ENCODE measurements around the gene CACNA2D1.
A peak's percentile ranks its signal among the peaks of the same experiment; 100 is the strongest.

Gene CACNA2D1

DNA sequence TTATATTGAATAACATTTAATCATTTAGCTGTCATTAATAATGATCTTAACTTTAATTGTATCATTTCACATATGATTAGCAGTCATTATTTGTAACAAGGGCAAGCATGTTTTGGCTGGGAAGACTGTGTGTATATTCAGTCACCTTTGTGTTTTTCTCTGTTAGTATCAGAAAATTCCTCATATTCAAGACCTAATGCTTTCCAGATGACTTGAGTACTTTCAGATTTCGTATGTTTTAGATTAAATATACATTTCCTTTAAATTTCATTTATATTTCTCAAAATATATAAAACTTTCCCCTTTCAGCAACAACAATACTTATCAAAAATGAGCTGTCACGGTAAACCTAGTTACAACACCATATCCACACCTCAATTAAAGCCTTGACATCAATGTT lies 6.3 kb upstream of the CACNA2D1 start:
- no peak for DNase-seq (ENCODE audit: low read depth)
- TF ChIP-seq, protein P1, sequence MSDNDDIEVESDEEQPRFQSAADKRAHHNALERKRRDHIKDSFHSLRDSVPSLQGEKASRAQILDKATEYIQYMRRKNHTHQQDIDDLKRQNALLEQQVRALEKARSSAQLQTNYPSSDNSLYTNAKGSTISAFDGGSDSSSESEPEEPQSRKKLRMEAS (IDR thresholded peaks at IDR 0.05; ENCODE audit: low read depth, low read length) = no peak
- TF ChIP-seq, protein P2, sequence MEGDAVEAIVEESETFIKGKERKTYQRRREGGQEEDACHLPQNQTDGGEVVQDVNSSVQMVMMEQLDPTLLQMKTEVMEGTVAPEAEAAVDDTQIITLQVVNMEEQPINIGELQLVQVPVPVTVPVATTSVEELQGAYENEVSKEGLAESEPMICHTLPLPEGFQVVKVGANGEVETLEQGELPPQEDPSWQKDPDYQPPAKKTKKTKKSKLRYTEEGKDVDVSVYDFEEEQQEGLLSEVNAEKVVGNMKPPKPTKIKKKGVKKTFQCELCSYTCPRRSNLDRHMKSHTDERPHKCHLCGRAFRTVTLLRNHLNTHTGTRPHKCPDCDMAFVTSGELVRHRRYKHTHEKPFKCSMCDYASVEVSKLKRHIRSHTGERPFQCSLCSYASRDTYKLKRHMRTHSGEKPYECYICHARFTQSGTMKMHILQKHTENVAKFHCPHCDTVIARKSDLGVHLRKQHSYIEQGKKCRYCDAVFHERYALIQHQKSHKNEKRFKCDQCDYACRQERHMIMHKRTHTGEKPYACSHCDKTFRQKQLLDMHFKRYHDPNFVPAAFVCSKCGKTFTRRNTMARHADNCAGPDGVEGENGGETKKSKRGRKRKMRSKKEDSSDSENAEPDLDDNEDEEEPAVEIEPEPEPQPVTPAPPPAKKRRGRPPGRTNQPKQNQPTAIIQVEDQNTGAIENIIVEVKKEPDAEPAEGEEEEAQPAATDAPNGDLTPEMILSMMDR (IDR thresholded peaks at IDR 0.05; ENCODE audit: low read depth, low read length) = no peak
- TF ChIP-seq POLR2A (IDR thresholded peaks at IDR 0.05; ENCODE audit: extremely low read depth, insufficient read length) = no peak
- TF ChIP-seq MYC (IDR thresholded peaks at IDR 0.05; ENCODE audit: low read depth, low read length) = no peak
- H3K4me3 ChIP-seq (ENCODE audit: low read depth, low read length) = no peak overlapping the region

DNA sequence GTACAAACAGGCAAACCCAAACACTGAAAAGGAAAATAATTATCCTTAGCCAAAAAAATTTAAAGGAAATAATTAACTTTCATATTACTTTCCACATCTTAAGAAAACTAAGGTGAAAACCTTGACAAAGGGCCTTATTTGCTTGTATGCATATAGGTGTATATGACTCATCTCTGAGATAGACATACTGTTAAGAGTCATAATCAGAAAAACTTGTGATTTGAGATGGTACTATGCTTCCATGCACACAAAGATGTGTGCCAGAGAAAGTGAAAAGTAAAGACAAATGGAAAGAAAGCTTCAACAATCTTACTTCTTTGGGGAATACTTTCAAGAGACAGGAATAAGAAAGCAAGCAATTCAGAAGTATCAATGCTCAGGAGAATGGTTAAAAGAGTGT lies 3.3 kb upstream of the CACNA2D1 start:
- TF ChIP-seq MYC (IDR thresholded peaks at IDR 0.05; ENCODE audit: low read depth, low read length) = no peak
- TF ChIP-seq POLR2A (IDR thresholded peaks at IDR 0.05; ENCODE audit: extremely low read depth, insufficient read length) = no peak
- TF ChIP-seq, protein P2 (IDR thresholded peaks at IDR 0.05; ENCODE audit: low read depth, low read length) = no peak
- TF ChIP-seq, protein P1 (IDR thresholded peaks at IDR 0.05; ENCODE audit: low read depth, low read length) = no peak
- H3K4me3 ChIP-seq (ENCODE audit: low read depth, low read length) = no peak overlapping the region
- DNase-seq (ENCODE audit: low read depth) = no peak

GRCh38 chr7:82445271-82445670 lies 1.7 kb upstream of the CACNA2D1 start:
- DNase-seq (ENCODE audit: low read depth) = no peak
- TF ChIP-seq, protein P1 (IDR thresholded peaks at IDR 0.05; ENCODE audit: low read depth, low read length) = no peak
- no peak for TF ChIP-seq MYC (IDR thresholded peaks at IDR 0.05; ENCODE audit: low read depth, low read length)
- no peak for TF ChIP-seq POLR2A (IDR thresholded peaks at IDR 0.05; ENCODE audit: extremely low read depth, insufficient read length)
- TF ChIP-seq, protein P2 (IDR thresholded peaks at IDR 0.05; ENCODE audit: low read depth, low read length) = no peak
- H3K4me3 ChIP-seq (ENCODE audit: low read depth, low read length) = no peak overlapping the region

DNA sequence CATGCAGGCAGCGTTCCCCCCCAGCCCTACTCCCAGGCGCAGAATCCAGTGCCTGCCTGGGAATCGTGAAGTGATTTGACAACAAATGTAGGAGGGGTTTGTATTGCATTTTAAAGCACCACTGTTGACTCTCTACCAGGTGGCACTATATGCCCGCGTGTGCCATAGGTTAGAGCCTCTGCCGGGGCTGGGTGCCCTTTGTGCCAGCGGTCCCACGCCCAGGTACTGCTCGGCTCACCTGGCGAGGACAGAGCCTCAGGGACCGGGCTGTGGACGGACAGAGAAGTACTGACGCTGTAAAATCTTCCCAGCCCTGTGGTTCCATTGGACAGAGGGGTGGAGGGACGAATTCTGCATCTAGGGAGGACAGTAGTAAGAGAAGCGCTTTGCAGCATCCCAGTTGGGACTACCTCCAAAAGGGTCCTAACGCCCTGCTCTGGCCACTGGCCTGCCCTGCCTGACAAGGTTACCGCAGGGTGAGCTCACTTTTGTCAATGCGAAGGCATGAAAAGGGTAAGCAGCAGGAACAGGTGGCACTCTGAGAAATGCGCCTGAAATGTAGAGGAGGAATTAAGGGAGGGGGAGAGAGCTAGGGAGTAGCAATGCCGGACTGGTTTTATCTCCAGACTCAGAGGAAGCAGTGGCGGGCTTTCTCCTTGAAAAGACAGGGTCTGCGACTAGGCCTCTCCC lies 788 bp upstream of the CACNA2D1 start:
- H3K4me3 ChIP-seq (ENCODE audit: low read depth, low read length) = peak overlapping the region; percentile 29
- DNase-seq (ENCODE audit: low read depth) = no peak
- TF ChIP-seq, protein P2 (IDR thresholded peaks at IDR 0.05; ENCODE audit: low read depth, low read length) = no peak
- TF ChIP-seq POLR2A (IDR thresholded peaks at IDR 0.05; ENCODE audit: extremely low read depth, insufficient read length) = no peak
- TF ChIP-seq, protein P1 (IDR thresholded peaks at IDR 0.05; ENCODE audit: low read depth, low read length) = no peak
- no peak for TF ChIP-seq MYC (IDR thresholded peaks at IDR 0.05; ENCODE audit: low read depth, low read length)

- H3K4me3 ChIP-seq (ENCODE audit: low read depth, low read length) = peak overlapping the region; percentile 32
- TF ChIP-seq, protein P2 (IDR thresholded peaks at IDR 0.05; ENCODE audit: low read depth, low read length) = no peak
- TF ChIP-seq MYC (IDR thresholded peaks at IDR 0.05; ENCODE audit: low read depth, low read length) (no peak), POLR2A (IDR thresholded peaks at IDR 0.05; ENCODE audit: extremely low read depth, insufficient read length) (no peak)
- TF ChIP-seq, protein P1 (IDR thresholded peaks at IDR 0.05; ENCODE audit: low read depth, low read length) = no peak
- DNase-seq (ENCODE audit: low read depth) = peak; percentile 31
Observed at GRCh38 chr7:82443036-82443546, 486 bp downstream of the CACNA2D1 start.
